Measurements from ENCODE around the gene COL7A1.

COL7A1 gene

GRCh38 chr3:48619541-48620524, 24.7 kb upstream of the COL7A1 start:
- DNase-seq (ENCODE audit: low read depth), result no peak

DNA sequence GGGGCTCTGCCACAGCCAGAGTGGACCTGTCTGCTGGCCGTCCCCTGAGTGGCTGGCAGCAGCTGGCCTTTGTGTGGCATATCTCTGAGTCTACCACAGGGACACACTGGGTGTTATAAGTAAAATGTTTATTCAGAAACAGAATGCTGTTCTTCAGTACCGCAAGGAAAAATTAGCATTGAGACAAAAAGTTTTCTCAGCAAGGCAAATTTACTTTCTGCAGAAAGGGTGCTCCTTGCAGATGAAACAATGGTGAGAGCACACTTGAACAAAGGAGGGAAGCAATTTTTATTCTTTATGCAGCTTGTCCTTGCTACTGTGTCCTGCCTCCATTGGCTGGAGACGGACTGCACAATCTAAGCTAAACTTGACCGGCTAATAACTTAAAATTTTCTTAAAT, 22.4 kb upstream of the COL7A1 start:
- DNase-seq (ENCODE audit: low read depth), result no peak

DNA sequence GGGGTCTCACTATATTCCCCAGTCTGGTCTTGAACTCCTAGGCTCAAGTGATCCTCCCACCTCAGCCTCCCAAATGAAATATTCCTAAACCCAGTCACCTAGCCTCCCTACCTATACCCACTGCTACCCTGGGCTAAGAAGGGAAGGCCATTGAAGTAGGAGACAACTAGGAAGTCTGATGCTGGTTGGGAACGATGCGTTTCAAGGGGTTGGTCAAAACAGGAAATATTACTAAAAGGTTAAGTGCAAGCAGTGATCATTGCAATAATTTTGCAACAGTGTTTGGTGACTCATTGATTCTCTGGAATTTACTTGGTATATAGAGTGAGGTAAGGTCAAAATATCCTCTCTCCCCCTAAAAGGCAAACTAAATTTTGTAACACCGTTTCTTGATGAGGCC, 18.9 kb upstream of the COL7A1 start:
- DNase-seq (ENCODE audit: low read depth), result peak; percentile 81

- DNase-seq (ENCODE audit: low read depth), result peak; percentile 37
Measured at GRCh38 chr3:48612309-48612708, 17.2 kb upstream of the COL7A1 start.

- DNase-seq (ENCODE audit: low read depth), result peak; percentile 84
Measured at GRCh38 chr3:48609088-48610005, 14.2 kb upstream of the COL7A1 start, which contains the start of gene UQCRC1. UQCRC1 (minus strand) TSS chr3:48609646; CDS start chr3:48609620, 26 bp downstream.

DNA sequence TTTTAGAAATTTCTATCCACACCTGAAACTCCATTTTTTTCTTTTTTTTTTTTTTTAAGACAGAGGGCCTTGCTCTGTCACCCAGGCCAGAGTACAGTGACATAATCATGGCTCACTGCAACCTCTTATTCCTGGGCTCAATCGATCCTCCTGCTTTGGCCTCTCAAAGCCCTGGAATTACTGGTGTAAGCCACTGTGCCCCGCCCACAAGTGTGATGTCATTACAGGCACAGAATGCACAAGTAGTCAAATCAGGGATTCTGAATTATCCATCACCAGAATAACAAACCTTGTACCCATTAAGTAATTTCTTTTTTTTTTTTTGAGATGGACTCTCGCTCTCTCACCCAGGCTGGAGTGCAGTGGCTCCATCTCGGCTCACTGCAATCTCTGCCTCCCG, 12.4 kb upstream of the COL7A1 start:
- DNase-seq (ENCODE audit: low read depth), result no peak

DNA sequence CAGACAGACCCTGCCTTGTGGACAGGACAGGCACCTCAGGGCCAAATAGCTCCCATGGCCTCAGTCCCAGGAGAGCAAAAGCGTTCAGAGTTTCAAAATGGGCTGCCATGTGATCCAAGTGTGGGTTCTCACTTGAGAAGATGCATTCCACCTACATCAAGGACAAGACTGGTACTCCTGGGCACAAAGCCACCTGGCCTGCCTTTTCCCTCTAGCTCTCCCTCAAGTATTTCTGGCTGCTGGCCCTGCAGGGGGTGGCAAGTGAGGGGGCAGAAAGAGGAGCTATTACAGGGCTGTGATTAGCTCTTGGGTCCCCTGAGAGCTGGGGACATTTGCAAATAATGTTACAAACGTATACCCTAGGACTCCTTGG, 6.5 kb upstream of the COL7A1 start:
- DNase-seq (ENCODE audit: low read depth), result no peak

- DNase-seq (ENCODE audit: low read depth), result no peak
Measured at GRCh38 chr3:48600711-48601621, 5.8 kb upstream of the COL7A1 start.

DNA sequence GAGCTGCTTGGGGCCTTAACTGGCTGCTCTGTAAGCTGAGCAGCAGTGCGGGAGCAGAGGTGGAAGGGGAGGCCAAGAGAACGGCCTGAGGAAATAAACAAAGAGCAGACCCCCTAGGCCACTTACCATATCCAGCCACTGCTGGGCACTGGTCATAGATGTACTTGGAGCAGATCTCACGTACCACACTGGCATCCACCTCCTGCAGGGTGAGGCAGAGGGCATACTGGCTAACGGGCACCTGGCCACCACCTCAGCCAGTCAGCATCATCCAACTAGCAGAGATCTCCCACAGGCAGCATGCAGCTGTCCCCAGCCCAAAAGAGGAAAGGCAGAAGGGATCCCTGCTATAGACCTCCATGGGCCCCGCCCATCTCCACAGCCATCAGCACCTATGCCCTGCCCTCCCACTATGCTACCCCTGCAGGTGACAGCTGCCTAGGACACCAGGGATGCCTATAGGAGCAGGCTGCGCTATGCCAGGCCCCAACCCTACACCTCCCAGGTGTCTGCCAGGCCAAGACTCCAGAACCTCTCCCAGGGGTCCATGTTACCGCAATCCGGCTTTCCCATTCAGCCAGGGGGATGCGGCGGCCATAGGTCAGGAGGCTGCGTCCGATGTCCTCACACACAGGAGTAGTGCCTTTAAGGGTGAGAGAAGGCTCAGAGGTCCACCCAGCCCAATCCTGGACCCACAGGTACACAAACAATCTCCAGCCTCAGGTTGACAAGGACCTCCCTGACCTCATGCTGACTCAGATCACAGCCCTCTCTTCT, 4.6 kb upstream of the COL7A1 start:
- DNase-seq (ENCODE audit: low read depth), result no peak

- DNase-seq (ENCODE audit: low read depth), result no peak
Measured at GRCh38 chr3:48599077-48599501, 4.0 kb upstream of the COL7A1 start.

GRCh38 chr3:48598323-48599076, 3.4 kb upstream of the COL7A1 start:
- DNase-seq (ENCODE audit: low read depth), result peak; percentile 49

- DNase-seq (ENCODE audit: low read depth), result no peak
Measured at GRCh38 chr3:48597408-48597800, 2.3 kb upstream of the COL7A1 start.

DNA sequence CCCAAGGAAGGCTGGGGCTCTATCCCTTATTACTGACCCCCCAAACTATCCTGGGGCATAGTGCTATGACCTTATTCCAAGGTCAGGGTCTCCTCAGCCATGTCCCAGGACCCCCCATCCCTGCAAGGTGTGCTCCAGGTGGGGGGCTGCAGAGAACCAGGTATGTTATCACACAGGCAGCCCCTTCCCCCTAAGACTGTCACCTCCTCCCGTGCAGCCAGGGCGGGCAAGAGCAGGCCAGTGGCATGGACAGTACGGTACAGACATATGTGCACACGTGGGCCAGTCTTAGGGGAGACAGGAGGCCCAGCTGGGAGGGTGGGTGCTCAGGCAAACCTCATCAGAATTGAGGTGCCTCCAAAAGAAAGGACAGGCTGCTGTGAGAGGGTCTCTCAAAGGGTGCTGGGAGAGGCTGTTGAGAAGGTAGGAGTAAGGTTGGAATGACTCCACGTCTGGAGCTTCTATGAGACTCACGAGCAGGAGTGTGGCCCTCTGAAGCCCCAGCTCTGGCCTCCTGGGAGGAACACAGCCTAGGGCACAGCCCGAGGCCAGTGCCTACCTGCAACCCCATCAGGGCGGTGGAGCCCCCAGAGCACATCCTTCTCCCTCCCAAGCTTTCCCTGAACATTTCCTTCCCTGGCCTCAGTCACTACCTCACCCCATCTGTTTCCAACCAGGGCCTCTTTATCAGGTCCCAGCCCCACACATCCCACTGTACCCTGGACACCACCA, 1.7 kb upstream of the COL7A1 start:
- no peak for DNase-seq (ENCODE audit: low read depth)

DNA sequence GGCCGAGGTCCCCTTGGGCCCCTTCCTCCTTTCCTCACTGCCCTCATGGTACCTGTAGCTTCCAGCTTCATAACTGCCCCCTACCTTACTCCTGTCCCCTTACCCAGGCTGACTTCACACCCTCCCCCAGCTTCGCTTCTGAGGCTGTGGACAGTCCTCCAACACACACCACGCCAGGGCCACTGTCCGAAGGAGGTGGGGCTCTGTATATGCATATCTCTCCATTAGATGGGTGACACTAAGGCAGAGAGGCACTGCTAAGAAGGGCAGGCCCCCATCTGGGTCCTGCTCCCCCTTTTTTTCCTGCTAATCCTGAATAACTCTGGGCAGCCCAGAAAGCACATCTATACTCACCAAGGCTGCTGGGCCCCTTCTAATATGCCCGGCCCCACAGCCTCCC, 1.0 kb upstream of the COL7A1 start:
- DNase-seq (ENCODE audit: low read depth), result no peak

- DNase-seq (ENCODE audit: low read depth), result peak; percentile 56
Measured at GRCh38 chr3:48595526-48596121, 495 bp upstream of the COL7A1 start.

GRCh38 chr3:48594417-48595049, 596 bp downstream of the COL7A1 start:
- no peak for DNase-seq (ENCODE audit: low read depth)

- no peak for DNase-seq (ENCODE audit: low read depth)
Measured at GRCh38 chr3:48593337-48593736, 1.8 kb downstream of the COL7A1 start.

- no peak for DNase-seq (ENCODE audit: low read depth)
Measured at GRCh38 chr3:48592519-48593087, 2.5 kb downstream of the COL7A1 start.
